DMS114 treated with DMSO at 0.1 percent for 48 hours (cell line): ENCODE measurements around the gene TSSC4.
"Not testable (repeated sequence)": the region's sequence is repeated elsewhere in the genome, so short reads cannot be mapped to it uniquely, and the experiment has no call there.

Source experiments
- DNase-seq: peaks from one replicate; lab custom pipeline; 2025; ENCODE audit not compliant: unreplicated experiment; lab: John Stamatoyannopoulos, UW

TSSC4 gene

GRCh38 chr11:2400069-2400761, at the start of gene TSSC4:
Gene TSSC4 (plus strand): TSS chr11:2400750. CDS start chr11:2402634, 1,884 bp downstream.
- peak; percentile 95 for DNase-seq

- DNase-seq = no peak
Observed at GRCh38 chr11:2351701-2352100, 48.8 kb upstream of the TSSC4 start.

- DNase-seq = no peak
Observed at GRCh38 chr11:2352420-2352819, 48.1 kb upstream of the TSSC4 start.

- no peak for DNase-seq
Observed at GRCh38 chr11:2355000-2355644, 45.4 kb upstream of the TSSC4 start.

- no peak for DNase-seq
Observed at GRCh38 chr11:2357246-2357645, 43.3 kb upstream of the TSSC4 start.

GRCh38 chr11:2357651-2358050, 42.9 kb upstream of the TSSC4 start:
- not testable (repeated sequence) for DNase-seq

GRCh38 chr11:2358754-2359442, 41.7 kb upstream of the TSSC4 start:
- no peak for DNase-seq

- no peak for DNase-seq
Observed at GRCh38 chr11:2359557-2359956, 41.0 kb upstream of the TSSC4 start.

- DNase-seq = no peak
Observed at GRCh38 chr11:2360081-2360642, 40.4 kb upstream of the TSSC4 start.

- no peak for DNase-seq
Observed at GRCh38 chr11:2361565-2361964, 39.0 kb upstream of the TSSC4 start.

GRCh38 chr11:2362414-2362813, 38.1 kb upstream of the TSSC4 start:
- DNase-seq = no peak

GRCh38 chr11:2363130-2363529, 37.4 kb upstream of the TSSC4 start:
- no peak for DNase-seq

- no peak for DNase-seq
Observed at GRCh38 chr11:2363577-2364370, 36.8 kb upstream of the TSSC4 start.

GRCh38 chr11:2364386-2364785, 36.2 kb upstream of the TSSC4 start:
- not testable (repeated sequence) for DNase-seq

GRCh38 chr11:2365571-2366210, 34.9 kb upstream of the TSSC4 start:
- no peak for DNase-seq

GRCh38 chr11:2366276-2366675, 34.3 kb upstream of the TSSC4 start:
- DNase-seq = no peak

- DNase-seq = no peak
Observed at GRCh38 chr11:2366733-2367132, 33.8 kb upstream of the TSSC4 start.

GRCh38 chr11:2367266-2368160, 33.0 kb upstream of the TSSC4 start:
- DNase-seq = no peak

GRCh38 chr11:2368178-2368850, 32.2 kb upstream of the TSSC4 start:
- DNase-seq = no peak
